BJ (cell line): ENCODE results near the gene CCNE1. TPM values are rescaled to one million over a fixed set of nuclear protein-coding genes. Genes with fewer than 3 reads are reported as not detected.
A peak's percentile ranks its signal among the peaks of the same experiment; 100 is the strongest.

Source experiments
- CTCF ChIA-PET: fragments of 350-600 bp; formaldehyde crosslinking; extraction: SDS; loops from one replicate; lab custom pipeline; 2021; ENCODE audit warnings: antibody characterized with exemption, inconsistent platforms; lab: Yijun Ruan, JAX
- POLR2A ChIA-PET: fragments of 300-600 bp; sonication (Branson Sonifier 250); formaldehyde crosslinking; extraction: SDS; loops from one replicate; lab custom pipeline; 2021; ENCODE audit warnings: antibody characterized with exemption; lab: Charles Lee
- DNase-seq: peaks from one replicate; pipeline ENCODE4 v3.0.0-alpha.2; 2011; ENCODE audit warnings: low read depth
- H3K27me3 ChIP-seq: 2 replicates; pipeline ENCODE4 v1.6.0; 2011; ENCODE audit warnings: low read length; ENCODE audit not compliant: control insufficient read depth, insufficient read depth
- H3K36me3 ChIP-seq: 2 replicates; pipeline ENCODE4 v1.5.1; 2011; ENCODE audit warnings: low read length; ENCODE audit not compliant: control insufficient read depth, insufficient read depth
- H3K4me3 ChIP-seq: 2 replicates; pipeline ENCODE4 v1.5.1; 2011; ENCODE audit warnings: low read depth, mild to moderate bottlenecking, control low read depth, low read length
- polyA plus RNA-seq: library from polyadenylated mRNA; depleted of rRNA; stranded (reverse); fragments of >200 nt; gene quantifications from 2 replicates; pipeline ENCODE4 v1.2.3, GENCODE V29; 2011
- TF ChIP-seq, protein P1 (sequence below): IDR thresholded peaks from 2 replicates; pipeline ENCODE4 v1.5.1; 2011; ENCODE audit warnings: low read depth, mild to moderate bottlenecking, control low read depth, inconsistent platforms, low read length, moderate library complexity; ENCODE audit not compliant: insufficient read depth

CCNE1 gene
- polyA plus RNA-seq, 1 experiment: 5.0 TPM

DNA sequence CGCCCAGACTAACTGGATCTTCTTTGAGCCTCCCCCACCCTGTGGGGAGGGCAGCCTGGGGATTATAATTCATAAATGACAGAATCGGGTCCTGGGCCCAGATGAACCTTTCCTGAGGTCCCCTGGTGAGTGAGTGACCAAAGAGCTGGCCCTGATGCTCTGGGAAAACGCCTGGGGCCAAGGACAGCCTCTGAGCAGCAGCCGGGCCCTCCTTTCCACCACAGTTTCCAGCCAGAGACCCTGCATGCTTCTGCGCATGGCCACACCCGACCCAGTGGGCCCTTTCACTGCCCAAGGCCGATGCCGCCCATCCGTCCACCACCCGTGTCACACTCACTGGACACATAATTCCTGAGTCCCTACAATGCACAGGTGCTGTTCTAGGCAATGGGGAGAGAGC lies 43.6 kb upstream of the CCNE1 start:
- no peaks in the 10 kb centered on the region for H3K27me3 ChIP-seq

DNA sequence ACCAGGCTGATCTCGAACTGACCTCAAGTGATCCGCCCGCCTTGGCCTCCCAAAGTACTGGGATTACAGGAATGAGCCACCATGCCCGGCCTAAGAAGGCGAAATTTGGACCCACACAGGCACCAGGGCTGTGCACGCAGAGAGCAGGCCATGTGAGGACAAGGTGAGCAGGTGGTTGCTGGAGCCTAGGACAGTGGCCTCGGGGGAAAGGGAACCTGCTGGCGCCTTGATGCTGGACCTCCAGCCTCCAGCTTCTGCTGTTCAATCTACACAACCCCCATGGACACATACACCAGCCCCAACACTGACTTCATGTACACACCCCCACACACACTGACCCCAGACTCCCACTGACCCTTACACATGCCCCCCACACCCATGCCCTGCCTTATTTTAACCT lies 41.8 kb upstream of the CCNE1 start:
- no peak for DNase-seq
- H3K4me3 ChIP-seq: no peak overlapping the region
- H3K36me3 ChIP-seq: no peaks in the 10 kb centered on the region
- ChIA-PET POLR2A (no interaction called here), CTCF (interaction anchor here (1.3 to 4.9 kb wide), 5 partner anchors 8 to 104 kb away, joined by 3 to 69 read pairs (median 5); no protein-coding TSS in a partner anchor)
- TF ChIP-seq, protein P1, sequence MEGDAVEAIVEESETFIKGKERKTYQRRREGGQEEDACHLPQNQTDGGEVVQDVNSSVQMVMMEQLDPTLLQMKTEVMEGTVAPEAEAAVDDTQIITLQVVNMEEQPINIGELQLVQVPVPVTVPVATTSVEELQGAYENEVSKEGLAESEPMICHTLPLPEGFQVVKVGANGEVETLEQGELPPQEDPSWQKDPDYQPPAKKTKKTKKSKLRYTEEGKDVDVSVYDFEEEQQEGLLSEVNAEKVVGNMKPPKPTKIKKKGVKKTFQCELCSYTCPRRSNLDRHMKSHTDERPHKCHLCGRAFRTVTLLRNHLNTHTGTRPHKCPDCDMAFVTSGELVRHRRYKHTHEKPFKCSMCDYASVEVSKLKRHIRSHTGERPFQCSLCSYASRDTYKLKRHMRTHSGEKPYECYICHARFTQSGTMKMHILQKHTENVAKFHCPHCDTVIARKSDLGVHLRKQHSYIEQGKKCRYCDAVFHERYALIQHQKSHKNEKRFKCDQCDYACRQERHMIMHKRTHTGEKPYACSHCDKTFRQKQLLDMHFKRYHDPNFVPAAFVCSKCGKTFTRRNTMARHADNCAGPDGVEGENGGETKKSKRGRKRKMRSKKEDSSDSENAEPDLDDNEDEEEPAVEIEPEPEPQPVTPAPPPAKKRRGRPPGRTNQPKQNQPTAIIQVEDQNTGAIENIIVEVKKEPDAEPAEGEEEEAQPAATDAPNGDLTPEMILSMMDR: no peak
- no peaks in the 10 kb centered on the region; the same call in 1 of the 2 replicates for H3K27me3 ChIP-seq

More for the DNA sequence above, 43.6 kb upstream of the CCNE1 start:
- DNase-seq: no peak
- TF ChIP-seq, protein P1: no peak
- Histone ChIP-seq H3K36me3 (no peaks in the 10 kb centered on the region), H3K4me3 (no peak overlapping the region)
- ChIA-PET CTCF (interaction anchor here (0.7 to 1.7 kb wide), 4 partner anchors 9 to 106 kb away, joined by 3 to 8 read pairs (median 5); no protein-coding TSS in a partner anchor), POLR2A (no interaction called here)

DNA sequence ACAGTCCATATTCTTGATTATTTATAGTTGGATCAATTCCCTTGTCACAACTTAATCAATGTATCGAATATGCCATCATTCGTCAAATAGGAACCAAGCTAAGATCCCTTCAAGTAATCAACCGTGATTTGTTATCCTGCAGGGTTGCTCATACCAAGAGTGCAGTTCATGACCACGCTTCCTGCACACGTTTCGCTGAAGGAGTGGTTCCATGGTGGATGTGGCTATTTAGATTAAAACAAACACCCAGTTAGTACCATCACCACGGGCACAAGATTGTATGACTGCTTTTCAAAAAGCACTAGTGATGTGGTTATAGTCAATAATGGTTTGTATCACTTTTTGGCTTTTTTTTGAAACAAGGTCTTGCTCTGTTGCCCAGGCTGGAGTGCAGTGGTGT lies 41.1 kb upstream of the CCNE1 start:
- TF ChIP-seq, protein P1: no peak
- Histone ChIP-seq H3K4me3 (no peak overlapping the region), H3K27me3 (no peaks in the 10 kb centered on the region; the same call in 1 of the 2 replicates), H3K36me3 (no peaks in the 10 kb centered on the region)
- POLR2A ChIA-PET: no interaction called here
- no peak for DNase-seq
- CTCF ChIA-PET: interaction anchor here (1.1 to 4.9 kb wide), 7 partner anchors 7 to 195 kb away, joined by 3 to 69 read pairs (median 5); no protein-coding TSS in a partner anchor

DNA sequence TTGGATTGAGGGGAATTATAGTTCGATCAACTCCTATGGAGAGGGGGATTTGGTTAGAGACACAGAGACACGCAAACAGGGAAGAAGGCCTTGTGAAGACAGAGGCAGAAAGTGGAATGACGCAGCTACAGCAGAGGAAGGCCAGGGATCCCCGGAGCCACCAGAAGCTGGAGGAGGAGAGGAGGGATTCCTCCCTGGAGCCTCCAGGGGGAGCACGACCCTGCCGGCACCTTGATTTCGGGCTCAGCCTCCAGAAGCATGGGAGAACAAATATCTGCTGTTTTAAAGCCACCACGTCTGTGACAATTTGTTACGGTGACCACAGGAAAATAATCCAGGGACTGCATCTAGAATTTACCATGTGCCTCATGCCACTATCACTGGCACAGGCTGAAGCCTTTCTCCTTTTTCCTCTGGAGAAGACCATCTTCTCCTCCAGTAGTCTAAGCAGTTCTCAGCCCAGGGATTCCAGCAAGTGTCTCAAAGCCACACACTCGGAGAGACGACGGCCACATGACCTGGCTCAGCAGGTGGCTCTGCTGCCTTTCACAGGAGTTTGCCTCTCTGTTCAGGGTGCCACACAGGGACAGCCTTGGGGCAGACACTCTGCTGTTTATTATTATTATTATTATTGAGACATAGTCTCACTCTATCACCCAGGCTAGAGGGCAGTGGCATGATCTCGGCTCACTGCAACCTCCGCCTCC lies 39.9 kb upstream of the CCNE1 start:
- TF ChIP-seq, protein P1: peak; percentile 91
- ChIA-PET CTCF (interaction anchor here (0.7 to 4.9 kb wide), 19 partner anchors 11 to 878 kb away, joined by 3 to 69 read pairs (median 4); no protein-coding TSS in a partner anchor), POLR2A (no interaction called here)
- no peak for DNase-seq
- H3K36me3 ChIP-seq: no peaks in the 10 kb centered on the region
- no peak overlapping the region for H3K4me3 ChIP-seq
- H3K27me3 ChIP-seq: no peaks in the 10 kb centered on the region; the same call in 1 of the 2 replicates

DNA sequence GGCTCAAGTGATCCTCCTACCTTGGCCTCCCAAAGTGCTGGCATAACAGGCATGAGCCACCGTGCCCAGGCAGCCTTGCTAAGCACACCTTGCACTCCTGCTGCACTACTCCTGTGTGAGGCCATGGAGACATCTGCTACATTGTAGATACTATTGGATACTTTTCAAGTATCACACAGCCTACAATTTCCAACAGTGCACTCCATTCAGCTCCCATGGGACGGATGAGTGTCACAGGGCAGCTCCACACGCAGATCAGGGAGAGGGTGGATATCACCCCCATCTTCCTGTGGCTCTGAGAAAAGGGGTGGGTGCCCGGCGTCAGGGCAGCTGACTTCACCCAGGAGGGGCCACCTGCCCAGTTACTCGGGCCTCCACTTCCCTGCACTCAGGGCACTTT lies 39.1 kb upstream of the CCNE1 start:
- ChIA-PET CTCF (interaction anchor here (1.1 to 4.9 kb wide), 8 partner anchors 11 to 192 kb away, joined by 3 to 69 read pairs (median 5); no protein-coding TSS in a partner anchor), POLR2A (no interaction called here)
- Histone ChIP-seq H3K27me3 (no peaks in the 10 kb centered on the region; the same call in 1 of the 2 replicates), H3K36me3 (no peaks in the 10 kb centered on the region), H3K4me3 (no peak overlapping the region)
- TF ChIP-seq, protein P1: no peak
- no peak for DNase-seq
